GM21390 (cell line): ENCODE measurements around the gene HSD3B2.

Experiments
- ATAC-seq: cut with Tn5 transposase; IDR thresholded peaks from one replicate; pipeline ENCODE4 v1.9.1; 2021; ENCODE audit not compliant: unreplicated experiment

Gene HSD3B2

DNA sequence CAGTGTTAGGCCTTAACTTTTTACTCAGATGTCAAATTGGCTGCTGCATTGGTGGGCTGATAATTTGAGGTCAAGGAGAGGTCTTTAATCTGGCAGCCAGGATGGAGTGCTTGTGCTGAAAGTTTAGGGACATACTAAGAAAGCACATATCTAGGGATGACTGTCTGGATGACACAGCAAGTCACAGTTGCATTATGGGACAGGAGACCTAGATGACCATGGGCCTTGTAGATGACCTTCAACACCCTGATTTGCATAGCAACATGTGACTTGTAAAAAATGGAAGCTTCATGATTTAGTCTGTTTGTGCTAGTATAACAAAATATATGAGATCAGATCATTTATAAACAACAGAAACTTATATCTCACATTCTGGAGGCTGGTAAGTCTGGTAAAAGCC lies 18.0 kb upstream of the HSD3B2 start:
- no peak for ATAC-seq

DNA sequence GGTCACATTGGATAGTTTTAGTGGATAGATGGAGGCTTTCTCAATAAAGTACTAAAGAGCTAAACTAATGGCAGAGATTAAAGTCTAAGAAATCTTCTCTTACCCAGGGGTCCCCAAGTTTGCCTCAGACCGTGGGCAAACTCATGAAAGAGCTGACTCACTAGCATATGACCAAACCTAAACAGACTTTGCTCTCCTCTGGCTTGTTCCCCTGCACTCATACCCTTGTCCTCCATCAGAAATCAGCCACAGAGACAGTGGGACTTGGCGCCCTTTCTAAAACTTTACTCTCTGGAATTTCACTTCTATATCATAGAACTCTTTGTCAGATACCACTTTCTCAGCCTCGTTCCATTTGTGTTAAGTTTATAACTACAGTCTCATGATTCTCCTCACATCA lies 17.0 kb upstream of the HSD3B2 start:
- no peak for ATAC-seq

DNA sequence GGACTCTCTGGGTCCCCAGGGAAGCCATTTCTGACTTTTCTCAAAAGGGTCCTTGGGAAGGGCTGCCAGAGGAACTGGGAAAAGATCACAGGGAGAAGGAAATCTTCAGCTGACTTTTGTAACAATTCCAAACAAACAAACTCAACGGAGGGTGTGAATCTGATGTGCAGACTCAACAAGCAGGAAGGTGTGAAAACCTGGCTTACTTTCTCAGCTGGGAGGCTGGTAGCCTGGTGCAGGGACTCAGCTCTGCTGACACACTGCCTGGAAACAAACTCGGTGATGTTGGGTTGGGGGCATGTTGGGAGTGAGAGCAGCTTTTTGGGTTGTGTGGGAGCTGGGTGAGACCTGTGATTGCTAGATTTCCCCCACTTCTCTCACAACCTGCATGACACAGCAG lies 10.2 kb upstream of the HSD3B2 start:
- ATAC-seq, result no peak

DNA sequence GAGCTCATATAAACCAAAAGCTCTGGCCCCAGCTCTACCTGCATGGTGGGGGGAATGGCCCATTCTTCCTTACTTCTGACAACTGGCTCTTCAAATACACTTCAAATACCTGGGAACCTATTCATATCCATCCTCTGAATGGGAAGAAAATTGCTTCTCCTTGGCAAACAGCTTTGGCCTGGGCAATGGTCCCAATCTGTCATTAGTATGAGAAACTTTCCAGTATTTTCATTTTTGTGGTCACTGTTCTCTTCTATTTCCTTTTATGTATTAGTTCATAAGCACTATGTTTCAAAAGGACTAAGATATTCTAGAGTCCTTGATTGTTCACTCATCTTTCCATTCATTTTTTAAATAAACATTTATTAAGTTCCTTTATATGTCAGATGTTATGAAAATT lies 5.2 kb upstream of the HSD3B2 start:
- no peak for ATAC-seq

DNA sequence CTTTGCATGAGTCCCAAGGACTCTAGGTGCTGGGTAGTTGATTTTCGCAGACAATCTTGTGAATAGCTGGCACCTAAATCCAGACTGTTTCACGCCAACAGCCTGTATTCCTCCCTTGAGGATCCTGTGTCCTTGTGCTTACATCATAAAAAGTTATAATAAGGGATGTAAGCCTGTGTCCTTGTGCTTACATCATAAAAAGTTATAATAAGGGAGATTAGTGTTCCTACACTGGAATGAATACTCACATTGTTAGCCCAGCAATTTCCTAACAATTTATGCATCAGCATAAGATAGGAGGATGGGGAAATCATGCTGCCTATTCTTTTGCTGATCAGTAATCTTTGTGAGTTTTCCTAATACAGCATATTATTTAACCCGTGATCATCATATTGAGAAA lies 4.0 kb upstream of the HSD3B2 start:
- ATAC-seq, result no peak

DNA sequence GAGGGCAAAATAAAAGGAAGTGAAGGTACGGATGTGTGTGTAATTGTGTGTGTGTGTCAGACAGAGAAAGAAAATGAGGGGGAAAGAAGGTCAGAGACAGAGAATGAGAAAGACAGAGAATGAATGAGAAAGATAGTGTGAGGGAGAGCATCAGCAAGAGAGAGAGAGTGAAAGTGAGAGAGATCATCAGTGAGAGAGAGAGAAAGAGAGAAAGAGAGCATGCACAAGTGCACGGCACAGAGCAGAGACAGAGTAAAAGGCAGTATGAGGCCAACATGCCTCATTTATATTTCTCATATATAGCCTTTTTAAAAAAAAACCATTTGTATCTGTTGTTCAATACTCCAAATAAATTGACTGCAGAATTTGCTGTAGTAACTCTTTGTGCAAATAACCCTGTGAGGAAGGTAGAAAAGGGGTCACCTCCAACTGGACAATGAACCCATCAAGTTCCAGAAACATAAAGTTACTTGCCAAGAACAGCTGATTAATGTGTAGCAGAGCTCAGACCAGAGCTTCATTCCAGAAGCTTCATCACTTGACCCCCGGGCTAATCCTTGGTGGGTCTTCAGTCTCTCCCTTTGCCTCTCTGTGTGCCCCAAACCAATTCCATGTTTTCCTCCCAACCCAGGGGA lies 1.2 kb downstream of the HSD3B2 start:
- no peak for ATAC-seq

DNA sequence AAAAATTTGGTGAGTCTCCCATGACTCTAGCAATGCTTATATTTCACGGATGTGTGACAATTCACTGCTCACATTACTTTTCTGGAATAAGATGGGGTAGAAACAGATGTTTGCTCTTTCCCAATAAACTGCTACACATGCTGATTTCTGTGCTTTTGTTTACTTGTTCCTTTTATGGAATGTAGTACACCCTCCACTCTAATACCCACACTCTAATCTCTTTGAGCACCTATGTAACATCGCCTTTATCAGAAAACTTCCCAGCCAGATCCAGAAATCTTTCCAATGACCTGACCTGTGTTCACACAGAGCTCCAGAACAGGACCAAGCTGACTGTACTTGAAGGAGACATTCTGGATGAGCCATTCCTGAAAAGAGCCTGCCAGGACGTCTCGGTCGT lies 4.2 kb downstream of the HSD3B2 start:
- ATAC-seq, result no peak

DNA sequence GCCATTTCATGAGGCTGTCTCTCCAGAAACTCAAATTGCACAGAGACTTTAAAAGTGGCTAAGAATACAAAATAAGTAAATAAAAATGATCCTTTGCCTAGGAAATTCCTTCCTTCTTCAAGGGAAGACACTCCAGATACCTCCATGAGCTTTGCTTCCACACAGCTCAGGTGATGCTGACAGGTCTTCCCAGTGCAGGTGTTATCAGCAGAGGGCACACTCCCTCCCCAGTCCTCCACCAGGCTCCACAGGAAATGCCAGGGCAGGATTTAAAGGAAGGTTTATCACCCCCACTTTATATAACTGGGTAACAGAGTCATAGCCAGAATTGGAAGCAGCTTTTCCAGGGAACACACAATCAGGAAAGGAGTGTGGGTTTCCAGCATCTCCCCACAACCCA lies 5.7 kb downstream of the HSD3B2 start:
- no peak for ATAC-seq

DNA sequence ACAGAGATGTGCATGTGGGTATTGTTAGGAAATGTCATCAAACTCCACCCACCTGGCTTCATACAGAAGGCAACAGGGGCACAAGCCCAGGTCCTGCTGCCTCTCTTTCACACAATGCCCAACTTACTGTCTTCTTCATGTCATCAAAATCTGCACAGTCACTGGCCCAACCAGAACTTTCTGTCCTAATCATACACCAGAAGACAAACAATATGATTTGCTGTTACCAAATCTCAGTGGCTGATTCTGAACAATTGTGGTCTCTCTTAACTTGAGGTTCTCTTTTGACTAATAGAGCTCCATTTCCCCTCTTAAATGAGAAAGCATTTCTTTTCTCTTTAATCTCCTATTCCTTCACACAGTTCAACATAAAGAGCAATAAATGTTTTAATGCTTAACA lies 7.7 kb downstream of the HSD3B2 start:
- no peak for ATAC-seq

DNA sequence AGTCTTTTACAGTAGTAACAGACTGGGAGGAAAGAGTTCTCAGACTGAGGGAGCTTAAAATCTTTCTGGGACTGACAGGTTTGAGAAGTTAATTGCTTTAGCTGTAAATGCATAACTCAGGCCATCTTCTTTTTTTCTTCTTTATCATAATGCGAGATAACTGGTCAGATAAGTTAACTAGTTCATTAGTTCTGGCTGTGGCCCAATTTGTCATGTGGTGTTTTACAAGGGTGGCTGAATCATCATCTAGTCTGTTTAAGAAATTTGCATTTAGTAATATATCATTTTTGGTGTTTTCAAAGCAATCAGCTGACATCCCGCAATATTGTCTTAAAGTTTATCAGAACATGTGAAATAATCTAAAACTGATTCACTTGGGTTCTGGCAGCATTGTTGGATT lies 14.0 kb downstream of the HSD3B2 start:
- no peak for ATAC-seq

DNA sequence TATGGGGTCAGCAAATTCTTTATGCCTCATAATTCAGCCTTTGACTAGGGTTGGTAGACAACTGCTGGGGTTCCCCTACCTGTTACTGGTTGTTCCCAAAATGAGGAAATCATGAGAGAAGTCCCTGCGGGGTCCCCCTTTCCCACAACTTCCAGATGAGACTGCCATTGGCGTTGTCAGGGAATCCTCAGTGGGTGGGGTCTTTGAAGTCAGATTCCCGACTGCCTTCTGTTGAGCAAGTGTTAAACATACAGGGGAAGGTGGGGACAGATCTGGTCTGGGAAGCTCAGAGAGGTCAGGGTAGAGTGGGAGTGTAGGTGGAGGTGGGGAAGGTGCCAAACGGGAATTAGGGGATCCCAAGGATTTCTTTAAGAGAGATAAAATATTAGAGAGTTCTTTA lies 14.7 kb downstream of the HSD3B2 start:
- no peak for ATAC-seq

DNA sequence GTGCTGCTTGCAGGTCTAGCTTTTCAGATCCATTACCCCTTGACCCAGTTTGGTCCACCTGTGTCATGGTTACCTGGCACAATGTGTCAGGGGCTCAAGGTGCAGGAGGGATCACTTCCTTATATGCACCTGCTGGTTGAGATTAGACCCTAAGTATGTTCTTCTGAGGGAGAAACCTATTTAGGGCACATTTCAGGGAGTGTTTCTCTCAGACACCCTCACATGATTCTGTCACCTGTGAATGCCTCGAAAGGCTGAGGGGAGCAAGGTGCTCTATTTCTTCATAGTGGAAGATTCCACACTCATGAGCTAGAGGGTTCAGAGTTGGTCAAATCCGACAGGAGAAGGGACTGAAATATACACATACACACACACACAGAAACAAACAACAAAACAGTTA lies 15.5 kb downstream of the HSD3B2 start:
- no peak for ATAC-seq

DNA sequence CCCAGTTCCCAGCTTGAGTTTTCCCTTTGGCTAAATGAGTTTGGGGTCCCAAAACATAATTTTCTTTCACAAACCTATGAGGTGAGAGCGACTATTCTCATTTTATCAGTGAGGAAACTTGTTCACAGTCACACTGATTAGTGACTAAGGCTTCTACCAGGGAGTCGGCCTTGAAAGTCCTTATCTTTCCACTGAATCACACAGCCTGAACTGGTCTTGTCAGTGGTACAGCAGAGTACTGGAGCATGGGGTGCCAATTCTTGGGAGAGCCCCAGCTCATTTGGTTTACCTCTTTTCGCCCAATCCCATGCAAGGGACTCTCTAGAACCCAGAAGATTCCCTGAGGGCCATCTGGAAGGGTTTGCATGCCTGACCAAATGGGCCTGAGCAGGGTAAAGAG lies 16.9 kb downstream of the HSD3B2 start:
- no peak for ATAC-seq

DNA sequence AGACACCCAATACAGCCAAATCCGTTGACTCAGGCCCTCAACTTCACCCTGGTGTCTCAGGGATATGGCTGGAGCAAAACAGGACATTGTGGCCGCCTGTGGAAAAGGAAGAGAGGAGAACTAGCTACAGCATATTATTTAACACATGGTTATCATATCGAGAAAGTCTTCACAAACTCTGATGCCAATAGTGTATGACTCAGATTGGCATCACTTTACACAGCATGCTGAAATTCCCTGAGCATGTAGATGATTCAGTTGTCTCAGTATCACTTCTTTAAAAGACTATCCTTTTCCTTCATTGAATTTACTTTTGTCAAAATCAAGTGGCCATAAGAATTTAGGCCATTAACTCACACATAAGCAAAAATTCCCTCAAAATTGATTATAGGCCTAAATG lies 20.1 kb downstream of the HSD3B2 start:
- ATAC-seq, result no peak

DNA sequence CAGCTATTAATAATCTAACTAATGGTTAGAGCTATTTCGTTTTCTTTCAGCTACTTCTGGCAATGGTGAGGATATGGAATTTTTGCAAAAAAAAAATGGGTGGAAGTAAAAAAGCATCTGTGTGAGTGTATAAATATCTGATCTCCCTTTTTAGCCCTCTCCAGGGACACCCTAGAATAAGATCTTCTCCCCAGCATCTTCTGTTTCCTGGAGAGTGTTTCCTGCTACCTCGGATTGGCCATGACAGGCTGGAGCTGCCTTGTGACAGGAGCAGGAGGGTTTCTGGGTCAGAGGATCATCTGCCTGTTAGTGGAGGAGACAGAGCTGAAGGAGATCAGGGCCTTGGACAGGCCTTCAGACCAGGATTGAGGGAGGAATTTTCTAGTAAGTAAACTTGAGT lies 23.8 kb downstream of the HSD3B2 start:
- ATAC-seq, result no peak

DNA sequence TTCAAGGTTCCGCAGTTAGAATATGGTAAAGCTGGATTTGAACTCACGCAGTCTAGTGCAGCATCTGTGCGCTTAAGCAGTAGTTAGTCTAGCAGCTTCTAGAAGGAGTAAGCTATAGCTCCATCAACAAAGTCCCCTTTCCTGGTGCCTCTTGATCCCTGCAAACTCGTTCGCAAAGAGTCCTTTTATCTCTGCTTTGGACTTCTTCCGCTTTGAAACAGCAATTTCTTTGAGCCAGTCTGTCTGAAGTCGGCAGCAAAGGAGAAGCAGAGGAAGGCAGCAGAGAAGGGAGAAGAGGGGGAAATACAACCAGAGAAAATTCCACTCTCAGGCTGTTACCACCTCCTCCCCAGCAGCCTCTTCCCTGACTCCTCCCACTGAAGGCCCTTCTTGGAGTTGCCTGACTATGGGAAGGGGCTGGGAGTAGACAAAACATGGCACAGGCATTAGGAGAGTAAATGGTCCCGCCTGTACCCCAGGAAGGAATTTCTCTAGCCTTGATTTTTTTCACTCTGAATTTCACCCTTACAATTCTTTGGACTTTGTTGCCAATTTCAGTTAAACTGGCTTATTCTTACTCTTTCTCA lies 25.9 kb downstream of the HSD3B2 start:
- ATAC-seq, result no peak

DNA sequence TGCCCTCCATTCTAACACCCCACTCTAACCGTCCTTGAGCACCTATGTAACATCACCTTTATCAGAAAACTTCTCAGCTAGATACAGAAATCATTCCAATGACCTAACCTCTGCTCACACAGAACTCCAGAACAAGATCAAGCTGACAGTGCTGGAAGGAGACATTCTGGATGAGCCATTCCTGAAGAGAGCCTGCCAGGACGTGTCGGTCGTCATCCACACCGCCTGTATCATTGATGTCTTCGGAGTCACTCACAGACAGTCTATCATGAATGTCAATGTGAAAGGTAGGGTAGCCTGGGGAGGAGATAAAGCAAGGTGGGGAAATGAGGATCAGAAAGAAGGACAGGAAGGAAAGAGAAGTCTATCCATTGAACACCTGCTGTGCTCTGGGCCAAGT lies 27.8 kb downstream of the HSD3B2 start:
- ATAC-seq, result no peak

DNA sequence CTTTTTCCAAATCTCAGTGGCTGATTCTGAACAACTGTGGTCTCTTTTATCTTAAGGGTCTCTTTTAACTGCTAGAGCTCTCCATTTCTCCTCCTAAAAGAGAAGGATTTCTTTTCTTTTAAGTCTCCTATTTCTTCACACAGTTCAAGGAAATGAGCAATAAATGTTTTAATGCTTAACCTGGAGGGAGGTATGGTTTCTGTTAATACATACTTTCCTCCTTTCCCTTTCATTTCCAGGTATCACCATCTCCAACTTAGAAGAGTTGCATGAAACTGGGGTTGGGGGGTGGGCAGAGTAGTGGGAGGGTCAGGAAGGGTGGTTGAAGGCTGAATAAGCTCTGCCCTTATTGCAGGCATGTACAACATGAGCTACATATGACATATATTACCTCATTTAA lies 31.4 kb downstream of the HSD3B2 start:
- ATAC-seq, result no peak

DNA sequence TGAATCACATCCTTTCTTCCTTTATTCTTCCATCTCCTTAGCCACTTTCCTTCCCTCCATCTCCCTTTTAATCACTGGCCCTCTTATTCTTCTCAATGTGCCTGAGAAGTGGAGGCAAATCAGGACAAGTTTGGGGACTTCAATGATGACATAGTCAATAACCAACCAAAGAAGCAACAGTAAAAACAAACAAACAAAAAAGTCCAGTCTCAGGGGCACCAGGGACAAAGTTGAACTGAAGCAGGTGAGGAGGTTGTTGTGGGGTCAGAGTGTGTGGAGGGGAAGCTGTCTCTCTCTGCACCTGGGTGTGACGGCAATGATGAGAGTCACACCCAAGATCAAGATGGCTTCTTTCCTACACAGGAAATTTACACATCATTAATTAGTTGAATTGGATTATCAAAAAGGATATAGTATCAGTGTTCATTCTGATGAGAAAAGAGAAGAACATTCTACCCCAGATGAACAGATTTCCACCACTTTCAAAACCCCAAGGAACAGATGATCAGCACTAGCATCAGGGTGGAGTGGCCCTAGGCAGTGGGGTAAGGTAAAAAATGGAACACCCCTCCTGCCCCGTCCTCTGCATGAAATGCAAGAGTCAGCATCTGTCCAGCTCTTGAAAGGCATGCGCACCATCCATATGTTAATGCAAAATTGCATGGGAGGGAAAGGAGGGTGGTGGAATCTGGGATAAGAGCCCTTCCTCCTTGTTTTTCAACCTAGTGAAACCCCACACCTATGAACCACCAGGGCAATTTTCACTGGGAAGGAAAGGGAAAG lies 32.6 kb downstream of the HSD3B2 start:
- no peak for ATAC-seq

DNA sequence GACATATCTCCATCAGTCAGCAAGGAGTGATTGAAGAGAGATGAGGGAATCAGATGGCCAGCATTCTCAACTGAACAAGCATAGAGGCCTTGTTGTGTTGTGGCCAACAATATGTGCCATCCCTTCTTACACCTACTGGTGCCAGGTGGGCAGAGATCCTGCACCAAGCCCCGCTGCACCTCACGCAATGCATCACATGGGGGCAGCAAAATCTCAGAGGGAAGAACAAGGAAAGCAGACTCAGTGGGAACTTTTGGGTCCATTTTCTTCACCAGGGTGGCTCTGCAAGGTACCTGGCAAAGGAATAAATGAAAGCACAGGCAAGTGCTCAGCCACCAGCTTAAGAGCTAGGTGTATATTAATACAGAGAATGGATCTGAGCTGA lies 33.2 kb downstream of the HSD3B2 start:
- no peak for ATAC-seq

DNA sequence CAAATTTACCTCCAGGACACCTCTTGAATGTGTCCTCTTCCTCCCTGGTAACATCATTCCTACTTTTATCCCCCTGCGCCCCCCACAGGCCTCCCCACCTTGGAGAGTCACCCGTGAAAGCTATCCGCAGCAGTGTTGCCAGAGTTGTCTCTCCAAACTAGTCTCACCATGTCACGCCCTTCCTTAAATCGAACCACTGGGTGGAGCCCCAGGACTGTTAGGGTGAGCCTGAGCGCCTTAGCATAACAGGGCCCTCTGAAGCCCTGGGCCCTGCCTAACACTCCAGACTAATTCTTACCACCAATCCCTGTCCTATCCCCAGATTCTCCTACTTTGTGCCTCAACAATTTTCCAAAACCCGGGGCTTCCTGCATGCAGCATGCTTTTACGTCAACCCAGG lies 35.0 kb downstream of the HSD3B2 start:
- no peak for ATAC-seq

DNA sequence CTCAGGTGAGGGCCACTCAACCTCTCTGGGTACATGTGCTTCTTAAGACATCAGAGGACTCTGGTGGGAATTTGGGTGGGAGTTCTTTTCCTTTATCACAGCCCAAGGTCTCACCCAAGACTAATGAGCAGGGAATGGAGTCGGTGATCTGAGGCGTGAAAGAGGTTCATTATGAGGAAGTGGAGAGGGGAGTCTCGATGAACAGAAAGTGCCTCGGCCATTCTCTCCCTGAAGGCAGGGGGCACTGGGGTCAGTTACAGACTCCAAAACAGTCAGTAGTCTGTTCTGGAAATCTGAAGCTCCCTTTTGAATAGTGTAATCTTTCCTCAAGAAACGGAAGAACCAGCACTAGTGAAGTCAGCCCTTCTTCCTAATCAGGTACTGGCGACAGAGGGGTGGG lies 36.2 kb downstream of the HSD3B2 start:
- ATAC-seq, result no peak

DNA sequence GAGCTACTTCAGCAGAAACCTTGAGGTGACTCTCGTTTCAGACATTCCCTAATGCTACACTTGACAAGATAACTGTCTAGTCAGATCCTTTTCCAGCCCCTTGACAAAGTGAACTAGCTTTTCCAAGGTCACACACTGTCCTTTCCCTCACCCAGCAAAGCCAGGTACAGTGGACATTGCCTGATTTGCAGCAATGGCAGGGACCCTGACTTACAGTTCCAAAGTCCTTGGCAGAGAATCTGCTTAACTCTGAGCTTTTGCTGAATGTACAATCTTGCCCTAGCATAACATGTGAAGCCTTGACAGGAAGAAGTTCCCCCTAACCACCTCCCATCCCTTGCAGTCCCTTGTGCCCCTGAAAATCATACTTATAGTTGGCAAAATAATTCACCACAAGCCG lies 37.1 kb downstream of the HSD3B2 start:
- ATAC-seq, result no peak
